Measurements from ENCODE around the gene DUS1L.
A peak's percentile ranks its signal among the peaks of the same experiment; 100 is the strongest.

The DUS1L gene

DNA sequence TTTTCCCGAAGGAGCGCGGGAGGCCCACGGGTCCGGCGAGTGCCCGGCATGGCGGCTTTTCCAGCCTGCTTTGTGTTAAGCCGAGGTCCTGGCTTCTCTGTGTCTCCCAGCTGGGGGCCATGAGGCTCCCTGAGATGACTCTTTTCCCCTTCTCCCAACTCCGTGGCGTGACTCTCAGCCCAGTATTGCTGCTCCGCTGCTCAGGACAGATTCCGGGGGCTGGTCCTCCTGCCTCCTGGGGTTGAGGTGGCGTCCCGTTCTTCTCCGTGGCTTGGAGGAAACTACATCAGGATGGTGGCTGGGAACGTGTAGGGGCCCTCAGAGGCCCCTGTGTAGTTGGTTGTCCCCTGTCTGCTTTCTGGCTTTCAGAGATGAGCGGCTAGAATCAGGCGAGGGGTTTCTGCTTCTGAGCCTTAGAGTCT lies 13.0 kb downstream of the DUS1L start:
- peak overlapping the region; percentile 80 for H3K4me3 ChIP-seq (ENCODE audit: low read length)
- DNase-seq (ENCODE audit: low read depth): no peak
- TF ChIP-seq, protein P1, sequence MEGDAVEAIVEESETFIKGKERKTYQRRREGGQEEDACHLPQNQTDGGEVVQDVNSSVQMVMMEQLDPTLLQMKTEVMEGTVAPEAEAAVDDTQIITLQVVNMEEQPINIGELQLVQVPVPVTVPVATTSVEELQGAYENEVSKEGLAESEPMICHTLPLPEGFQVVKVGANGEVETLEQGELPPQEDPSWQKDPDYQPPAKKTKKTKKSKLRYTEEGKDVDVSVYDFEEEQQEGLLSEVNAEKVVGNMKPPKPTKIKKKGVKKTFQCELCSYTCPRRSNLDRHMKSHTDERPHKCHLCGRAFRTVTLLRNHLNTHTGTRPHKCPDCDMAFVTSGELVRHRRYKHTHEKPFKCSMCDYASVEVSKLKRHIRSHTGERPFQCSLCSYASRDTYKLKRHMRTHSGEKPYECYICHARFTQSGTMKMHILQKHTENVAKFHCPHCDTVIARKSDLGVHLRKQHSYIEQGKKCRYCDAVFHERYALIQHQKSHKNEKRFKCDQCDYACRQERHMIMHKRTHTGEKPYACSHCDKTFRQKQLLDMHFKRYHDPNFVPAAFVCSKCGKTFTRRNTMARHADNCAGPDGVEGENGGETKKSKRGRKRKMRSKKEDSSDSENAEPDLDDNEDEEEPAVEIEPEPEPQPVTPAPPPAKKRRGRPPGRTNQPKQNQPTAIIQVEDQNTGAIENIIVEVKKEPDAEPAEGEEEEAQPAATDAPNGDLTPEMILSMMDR (conservative IDR thresholded peaks at IDR 0.05; ENCODE audit: low read length): no peak

DNA sequence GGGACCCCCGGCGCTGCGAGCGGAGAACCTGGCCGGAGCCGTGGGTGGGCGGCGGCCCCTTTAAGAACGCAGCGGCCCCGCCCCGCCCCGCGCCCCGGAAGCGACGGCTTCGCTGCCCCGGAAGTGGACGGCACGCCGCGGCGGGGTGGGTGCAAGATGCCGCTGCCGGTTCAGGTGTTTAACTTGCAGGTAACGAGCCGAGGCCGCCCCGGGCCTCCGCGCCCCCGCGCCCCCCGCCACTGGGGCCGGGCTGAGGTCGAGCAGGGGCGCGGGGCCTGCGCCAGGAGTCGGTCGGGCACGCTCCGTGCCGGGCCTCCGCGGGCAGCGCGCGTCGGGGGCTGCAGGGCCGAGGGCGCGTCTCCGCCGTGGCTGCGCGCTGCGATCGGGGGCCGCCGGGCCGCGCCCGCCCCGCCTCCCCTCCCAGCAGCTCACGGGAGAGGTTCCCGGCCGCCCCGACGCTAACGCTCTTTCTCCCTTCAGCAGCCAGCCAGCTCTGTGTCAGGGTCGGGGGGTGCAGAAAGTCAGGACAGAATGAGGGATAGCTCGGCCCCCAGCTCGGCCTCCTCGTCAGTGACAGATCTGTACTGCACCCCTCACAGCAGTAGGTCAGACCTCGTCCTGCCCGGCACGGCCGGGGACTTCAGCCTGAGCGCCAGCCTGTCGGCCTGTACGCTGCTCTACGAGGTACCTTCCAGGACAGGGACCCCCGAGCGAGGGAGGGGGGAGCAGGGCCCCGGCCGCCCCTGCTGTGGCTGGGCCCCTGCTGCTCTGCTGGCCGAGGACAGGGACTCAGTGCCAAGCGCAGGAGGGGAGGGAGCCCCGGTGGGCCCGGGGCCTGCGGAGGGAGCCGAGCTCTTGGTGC lies 13.6 kb downstream of the DUS1L start, which contains the start of the genes GPS1 and RFNG:
Gene GPS1, plus strand, starts transcription at position 123 of the 862 bp plus-strand sequence. Its CDS starts 34 bp downstream, at position 157.
Gene RFNG, minus strand, starts transcription at position 36 of the 862 bp plus-strand sequence. CDS start 45 bp downstream, outside the sequence.
- TF ChIP-seq, protein P1 (conservative IDR thresholded peaks at IDR 0.05; ENCODE audit: low read length): no peak
- peak within 1 kb of the TSS; percentile 80 for H3K4me3 ChIP-seq (ENCODE audit: low read length)
- DNase-seq (ENCODE audit: low read depth): peak; percentile 47

DNA sequence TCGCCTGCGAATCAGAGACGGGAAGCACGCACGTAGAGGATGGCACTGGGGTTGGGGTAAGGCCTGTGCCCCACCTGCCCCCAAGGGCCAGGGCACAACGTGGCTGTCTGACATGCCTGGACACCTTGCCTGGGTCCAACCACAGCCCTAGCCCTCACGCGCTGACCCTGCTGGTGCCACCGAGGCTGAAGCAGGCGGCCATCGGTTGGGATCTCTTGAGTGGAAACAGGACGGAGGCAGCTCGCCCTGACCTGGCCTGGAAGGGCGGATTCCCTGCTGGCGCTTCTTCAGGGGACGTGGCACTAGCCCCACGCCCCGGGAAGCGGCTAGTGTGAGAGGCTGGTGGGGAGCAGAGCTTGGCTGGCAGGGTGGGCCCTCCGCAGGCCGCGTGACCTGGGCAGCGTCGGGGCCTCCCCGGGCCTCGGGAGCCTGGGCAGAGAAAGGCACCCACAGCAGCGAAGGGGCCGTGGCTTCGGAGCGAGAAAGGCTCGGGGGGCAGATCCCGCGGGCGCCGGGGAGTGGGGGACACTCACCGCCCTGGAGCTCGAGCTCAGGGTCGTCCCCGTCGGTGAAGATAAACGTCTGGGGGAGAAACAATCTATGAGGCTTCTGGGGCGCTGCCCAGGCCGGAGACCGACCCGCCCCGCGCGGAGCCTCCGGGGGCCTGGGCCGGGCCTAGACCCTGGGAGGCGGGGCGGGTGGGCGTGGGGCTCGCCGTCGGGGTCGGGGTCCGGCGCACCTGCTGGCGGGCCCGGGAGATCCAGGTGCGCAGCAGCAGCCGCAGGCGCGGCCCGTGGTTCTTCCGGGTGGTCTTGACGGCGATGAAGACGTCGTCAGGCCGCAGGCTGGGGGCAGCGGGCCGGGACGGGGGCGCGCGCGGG lies 14.6 kb downstream of the DUS1L start:
- DNase-seq (ENCODE audit: low read depth): peak; percentile 36
- TF ChIP-seq, protein P1 (conservative IDR thresholded peaks at IDR 0.05; ENCODE audit: low read length): no peak

DNA sequence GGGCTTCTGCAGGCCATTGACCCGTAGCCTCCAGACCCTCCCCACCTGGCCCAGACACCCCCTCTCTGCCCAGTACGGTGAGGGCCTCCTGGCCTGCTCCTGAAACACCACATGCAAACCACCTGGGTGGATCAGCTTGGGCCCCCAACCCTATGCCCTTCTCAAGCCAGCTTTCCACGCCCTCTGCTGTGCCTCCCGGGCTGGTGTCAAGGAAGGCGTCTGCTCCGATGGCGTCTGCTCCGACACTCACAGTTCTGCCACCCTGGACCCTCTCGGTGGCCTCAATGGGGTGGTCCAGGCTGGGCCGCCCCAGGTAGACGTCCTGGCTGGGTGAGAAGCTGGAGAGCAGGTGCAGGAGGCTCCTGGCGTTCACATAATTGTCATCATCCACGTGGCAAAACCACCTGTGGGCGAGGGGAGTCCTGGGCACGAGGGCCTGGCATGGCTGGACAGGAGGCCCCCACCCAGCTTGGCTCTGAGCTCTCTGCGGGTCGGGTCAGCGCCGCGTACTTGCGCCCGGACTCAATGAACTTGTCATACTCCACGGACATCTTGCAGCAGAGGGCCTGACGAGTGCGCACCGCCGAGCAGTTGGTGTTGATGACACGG lies 15.3 kb downstream of the DUS1L start:
- no peak for DNase-seq (ENCODE audit: low read depth)
- peak overlapping the region; percentile 80 for H3K4me3 ChIP-seq (ENCODE audit: low read length)
- TF ChIP-seq, protein P1 (conservative IDR thresholded peaks at IDR 0.05; ENCODE audit: low read length): no peak

More for the DNA sequence above, 14.6 kb downstream of the DUS1L start:
- H3K4me3 ChIP-seq (ENCODE audit: low read length): peak overlapping the region; percentile 80

DNA sequence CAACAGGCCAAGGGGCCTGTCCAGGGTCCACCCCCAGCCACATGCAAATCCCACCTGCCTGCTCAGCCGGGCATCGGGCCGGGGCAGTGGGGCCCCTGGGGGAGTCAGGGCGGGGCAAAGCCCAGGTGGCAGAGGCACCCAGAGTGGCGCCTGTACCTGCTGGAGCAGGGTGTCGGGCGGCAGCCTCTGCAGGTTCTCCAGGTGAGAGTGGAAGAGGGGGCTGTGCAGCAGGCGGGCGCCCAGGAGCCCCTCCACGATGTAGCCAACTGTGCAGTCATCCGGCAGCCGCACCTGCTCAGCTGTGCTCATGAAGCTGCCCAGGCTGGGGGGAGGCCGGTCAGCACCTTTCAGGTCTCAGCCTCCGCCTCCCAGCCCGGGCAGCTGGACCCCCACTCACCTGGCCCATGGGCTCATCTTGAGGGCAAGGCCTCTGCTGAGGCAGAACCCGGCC lies 16.1 kb downstream of the DUS1L start:
- no peak for DNase-seq (ENCODE audit: low read depth)
- no peak overlapping the region for H3K4me3 ChIP-seq (ENCODE audit: low read length)
- TF ChIP-seq, protein P1 (conservative IDR thresholded peaks at IDR 0.05; ENCODE audit: low read length): no peak

DNA sequence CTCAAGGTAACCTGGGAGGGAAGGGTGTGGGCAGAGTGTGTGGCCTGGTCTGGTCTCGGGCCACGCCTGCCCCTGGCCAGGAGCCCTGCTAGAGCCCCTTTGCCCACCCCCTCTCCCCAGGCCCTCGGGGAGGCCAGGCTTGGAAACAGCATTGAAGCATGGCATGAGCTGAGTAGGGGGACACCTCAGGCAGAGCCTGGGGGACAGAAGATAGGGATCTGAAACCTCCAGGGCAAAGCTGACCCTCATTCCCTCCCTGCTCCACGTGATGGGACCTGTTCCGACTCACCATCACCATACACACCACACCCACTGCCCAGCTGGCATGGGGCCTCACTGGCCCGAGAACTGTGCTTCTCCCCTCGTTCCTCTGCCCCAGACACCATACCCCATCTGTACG lies 16.5 kb downstream of the DUS1L start:
- no peak overlapping the region for H3K4me3 ChIP-seq (ENCODE audit: low read length)
- TF ChIP-seq, protein P1 (conservative IDR thresholded peaks at IDR 0.05; ENCODE audit: low read length): no peak
- DNase-seq (ENCODE audit: low read depth): no peak
